GM20431 (cell line): Measurements from ENCODE around the gene POMC.

Source experiments
- in situ Hi-C: fragments of 300-500 bp; cut with MseI, MboI; formaldehyde crosslinking; loops from one replicate; pipeline ENCODE4 v1.15.0; 2020; ENCODE audit warnings: low sequenced_read_pairs; ENCODE audit not compliant: unreplicated experiment

POMC gene

GRCh38 chr2:25145803-25146202 is 22.6 kb downstream of the POMC start:
- in situ Hi-C loops, result loop anchor here (25.0 kb wide), 1 partner anchor 734 kb away; no protein-coding TSS in a partner anchor

GRCh38 chr2:25141120-25141519 is 27.3 kb downstream of the POMC start:
- in situ Hi-C loops, result loop anchor here (25.0 kb wide), 1 partner anchor 729 kb away; no protein-coding TSS in a partner anchor

GRCh38 chr2:25140535-25140934 is 27.8 kb downstream of the POMC start:
- in situ Hi-C loops, result loop anchor here (25.0 kb wide), 1 partner anchor 728 kb away; no protein-coding TSS in a partner anchor

- in situ Hi-C loops, result loop anchor here (5.0 to 25.0 kb wide), 2 partner anchors 145 to 720 kb away; no protein-coding TSS in a partner anchor
Observed at GRCh38 chr2:25132693-25133092, 35.7 kb downstream of the POMC start.

GRCh38 chr2:25132299-25132635 is 36.1 kb downstream of the POMC start:
- in situ Hi-C loops, result loop anchor here (5.0 to 25.0 kb wide), 2 partner anchors 145 to 720 kb away; no protein-coding TSS in a partner anchor

- in situ Hi-C loops, result loop anchor here (5.0 to 25.0 kb wide), 2 partner anchors 144 to 719 kb away; no protein-coding TSS in a partner anchor
Observed at GRCh38 chr2:25131567-25132298, 36.6 kb downstream of the POMC start.

- in situ Hi-C loops, result loop anchor here (5.0 to 25.0 kb wide), 2 partner anchors 144 to 719 kb away; no protein-coding TSS in a partner anchor
Observed at GRCh38 chr2:25131253-25131566, 37.2 kb downstream of the POMC start.

- in situ Hi-C loops, result loop anchor here (5.0 to 25.0 kb wide), 2 partner anchors 143 to 718 kb away; no protein-coding TSS in a partner anchor
Observed at GRCh38 chr2:25129901-25130520, 38.4 kb downstream of the POMC start.

GRCh38 chr2:25127646-25128045 is 40.7 kb downstream of the POMC start:
- in situ Hi-C loops, result loop anchor here (25.0 kb wide), 1 partner anchor 715 kb away; no protein-coding TSS in a partner anchor

GRCh38 chr2:25127071-25127470 is 41.3 kb downstream of the POMC start:
- in situ Hi-C loops, result loop anchor here (25.0 kb wide), 1 partner anchor 715 kb away; no protein-coding TSS in a partner anchor

- in situ Hi-C loops, result loop anchor here (25.0 kb wide), 1 partner anchor 714 kb away; no protein-coding TSS in a partner anchor
Observed at GRCh38 chr2:25125976-25126375, 42.4 kb downstream of the POMC start.

GRCh38 chr2:25125189-25125588 is 43.2 kb downstream of the POMC start:
- in situ Hi-C loops, result loop anchor here (25.0 kb wide), 1 partner anchor 713 kb away; no protein-coding TSS in a partner anchor

- in situ Hi-C loops, result no loop called here
Observed at GRCh38 chr2:25123682-25124081, 44.7 kb downstream of the POMC start.

- in situ Hi-C loops, result no loop called here
Observed at GRCh38 chr2:25122367-25122766, 46.0 kb downstream of the POMC start.

GRCh38 chr2:25119263-25119662 is 49.1 kb downstream of the POMC start:
- in situ Hi-C loops, result no loop called here

GRCh38 chr2:25116956-25117355 is 51.4 kb downstream of the POMC start:
- in situ Hi-C loops, result no loop called here

- in situ Hi-C loops, result no loop called here
Observed at GRCh38 chr2:25115902-25116301, 52.5 kb downstream of the POMC start.

GRCh38 chr2:25115249-25115883 is 53.0 kb downstream of the POMC start:
- in situ Hi-C loops, result no loop called here

GRCh38 chr2:25112113-25112512 is 56.3 kb downstream of the POMC start:
- in situ Hi-C loops, result no loop called here
